ENCODE results near the gene ADAM33. TPM values are rescaled to one million over a fixed set of nuclear protein-coding genes. Genes with fewer than 3 reads are reported as not detected.

The ADAM33 gene
- not detected for total RNA-seq

- no peak for ATAC-seq
Measured at GRCh38 chr20:3681931-3682781, at the start of gene ADAM33. Gene ADAM33 (minus strand): TSS chr20:3682010. CDS start chr20:3682004, 6 bp downstream.

GRCh38 chr20:3730803-3731672 lies 49.2 kb upstream of the ADAM33 start:
- no peak for DNase-seq
- POLR2A ChIA-PET, result no interaction called here
- Mint-ChIP-seq H3K4me1 (no peaks in the 10 kb centered on the region), H3K27ac (no peak overlapping the region), H3K27me3 (peaks cover 40% of the 10 kb centered on the region), H3K36me3 (ENCODE audit: low read depth) (no peaks in the 10 kb centered on the region), H3K9me3 (ENCODE audit: low read depth) (no peaks in the 10 kb centered on the region), H3K4me3 (no peak overlapping the region)
- intact Hi-C loops (cut with DNase I, micrococcal nuclease), result no loop called here
- CTCF ChIA-PET, result interaction anchor here (0.6 kb wide), 1 partner anchor 20 kb away, joined by 4 read pairs; no protein-coding TSS in a partner anchor
- ATAC-seq, result no peak

More at GRCh38 chr20:3681931-3682781, at the start of gene ADAM33:
- POLR2A ChIA-PET, result no interaction called here
- CTCF ChIA-PET, result interaction anchor here (1.4 kb wide), 1 partner anchor 173 kb away, joined by 6 read pairs; no protein-coding TSS in a partner anchor
- H3K4me3 Mint-ChIP-seq, result no peak within 1 kb of the TSS
- intact Hi-C loops (cut with DNase I, micrococcal nuclease), result no loop called here
- H3K27ac Mint-ChIP-seq, result no peak within 1 kb of the TSS
- no peaks in the 10 kb centered on the region for H3K36me3 Mint-ChIP-seq (ENCODE audit: low read depth)
- no peaks in the 10 kb centered on the region for H3K9me3 Mint-ChIP-seq (ENCODE audit: low read depth)
- H3K27me3 Mint-ChIP-seq, result peaks cover 27% of the 10 kb centered on the region
- peaks cover 4% of the 10 kb centered on the region for H3K4me1 Mint-ChIP-seq
- no peak for DNase-seq

GRCh38 chr20:3729811-3730540 lies 48.2 kb upstream of the ADAM33 start:
- DNase-seq (no peak), ATAC-seq (no peak)
- no peaks in the 10 kb centered on the region for H3K4me1 Mint-ChIP-seq
- no peak overlapping the region for H3K4me3 Mint-ChIP-seq
- H3K9me3 Mint-ChIP-seq (ENCODE audit: low read depth), result no peaks in the 10 kb centered on the region
- no peak overlapping the region for H3K27ac Mint-ChIP-seq
- H3K36me3 Mint-ChIP-seq (ENCODE audit: low read depth), result no peaks in the 10 kb centered on the region
- CTCF ChIA-PET, result interaction anchor here (0.6 kb wide), 1 partner anchor 19 kb away, joined by 4 read pairs; no protein-coding TSS in a partner anchor
- POLR2A ChIA-PET, result no interaction called here
- intact Hi-C loops (cut with DNase I, micrococcal nuclease), result no loop called here
- H3K27me3 Mint-ChIP-seq, result peaks cover 40% of the 10 kb centered on the region

GRCh38 chr20:3729378-3729777 lies 47.6 kb upstream of the ADAM33 start:
- ATAC-seq (no peak), DNase-seq (no peak)
- Mint-ChIP-seq H3K27me3 (peaks cover 42% of the 10 kb centered on the region), H3K4me3 (no peak overlapping the region), H3K27ac (no peak overlapping the region), H3K9me3 (ENCODE audit: low read depth) (no peaks in the 10 kb centered on the region), H3K36me3 (ENCODE audit: low read depth) (no peaks in the 10 kb centered on the region), H3K4me1 (no peaks in the 10 kb centered on the region)
- POLR2A ChIA-PET, result no interaction called here
- CTCF ChIA-PET, result interaction anchor here (0.6 to 1.2 kb wide), 2 partner anchors 19 to 59 kb away, joined by 3 to 7 read pairs; no protein-coding TSS in a partner anchor
- intact Hi-C loops (cut with DNase I, micrococcal nuclease), result no loop called here

GRCh38 chr20:3728876-3729275 lies 47.1 kb upstream of the ADAM33 start:
- H3K27ac Mint-ChIP-seq, result no peak overlapping the region
- intact Hi-C loops (cut with DNase I, micrococcal nuclease), result no loop called here
- POLR2A ChIA-PET, result no interaction called here
- no peaks in the 10 kb centered on the region for H3K9me3 Mint-ChIP-seq (ENCODE audit: low read depth)
- CTCF ChIA-PET, result interaction anchor here (0.6 to 1.2 kb wide), 2 partner anchors 18 to 59 kb away, joined by 3 to 7 read pairs; no protein-coding TSS in a partner anchor
- no peak for ATAC-seq
- no peak overlapping the region for H3K4me3 Mint-ChIP-seq
- peaks cover 42% of the 10 kb centered on the region for H3K27me3 Mint-ChIP-seq
- H3K36me3 Mint-ChIP-seq (ENCODE audit: low read depth), result no peaks in the 10 kb centered on the region
- no peaks in the 10 kb centered on the region for H3K4me1 Mint-ChIP-seq
- no peak for DNase-seq

- ATAC-seq (no peak), DNase-seq (no peak)
- intact Hi-C loops (cut with DNase I, micrococcal nuclease), result no loop called here
- Mint-ChIP-seq H3K4me3 (no peak overlapping the region), H3K27ac (no peak overlapping the region), H3K27me3 (peaks cover 42% of the 10 kb centered on the region), H3K36me3 (ENCODE audit: low read depth) (no peaks in the 10 kb centered on the region), H3K4me1 (no peaks in the 10 kb centered on the region), H3K9me3 (ENCODE audit: low read depth) (no peaks in the 10 kb centered on the region)
- ChIA-PET POLR2A (no interaction called here), CTCF (interaction anchor here (1.0 to 1.2 kb wide), 2 partner anchors 18 to 51 kb away, joined by 3 to 7 read pairs; no protein-coding TSS in a partner anchor)
Measured at GRCh38 chr20:3728354-3728753, 46.5 kb upstream of the ADAM33 start.

GRCh38 chr20:3727401-3728021 lies 45.7 kb upstream of the ADAM33 start:
- intact Hi-C loops (cut with DNase I, micrococcal nuclease), result no loop called here
- Mint-ChIP-seq H3K36me3 (ENCODE audit: low read depth) (no peaks in the 10 kb centered on the region), H3K27me3 (peaks cover 38% of the 10 kb centered on the region), H3K27ac (no peak overlapping the region), H3K9me3 (ENCODE audit: low read depth) (no peaks in the 10 kb centered on the region), H3K4me3 (no peak overlapping the region), H3K4me1 (no peaks in the 10 kb centered on the region)
- ATAC-seq, result no peak
- POLR2A ChIA-PET, result no interaction called here
- CTCF ChIA-PET, result interaction anchor here (1.0 kb wide), 1 partner anchor 51 kb away, joined by 3 read pairs; no protein-coding TSS in a partner anchor
- no peak for DNase-seq

- Mint-ChIP-seq H3K4me3 (no peak overlapping the region), H3K36me3 (ENCODE audit: low read depth) (no peaks in the 10 kb centered on the region), H3K9me3 (ENCODE audit: low read depth) (no peaks in the 10 kb centered on the region), H3K27me3 (peaks cover 33% of the 10 kb centered on the region), H3K4me1 (no peaks in the 10 kb centered on the region), H3K27ac (no peak overlapping the region)
- no peak for DNase-seq
- no peak for ATAC-seq
- intact Hi-C loops (cut with DNase I, micrococcal nuclease), result no loop called here
- CTCF ChIA-PET, result interaction anchor here (1.3 kb wide), 1 partner anchor 13 kb away, joined by 5 read pairs; no protein-coding TSS in a partner anchor
- POLR2A ChIA-PET, result no interaction called here
Measured at GRCh38 chr20:3724356-3724755, 42.5 kb upstream of the ADAM33 start.

GRCh38 chr20:3723284-3723683 lies 41.5 kb upstream of the ADAM33 start:
- Mint-ChIP-seq H3K4me3 (no peak overlapping the region), H3K27ac (no peak overlapping the region), H3K27me3 (peaks cover 31% of the 10 kb centered on the region), H3K4me1 (no peaks in the 10 kb centered on the region), H3K36me3 (ENCODE audit: low read depth) (no peaks in the 10 kb centered on the region), H3K9me3 (ENCODE audit: low read depth) (no peaks in the 10 kb centered on the region)
- ChIA-PET POLR2A (no interaction called here), CTCF (interaction anchor here (1.3 kb wide), 1 partner anchor 12 kb away, joined by 5 read pairs; no protein-coding TSS in a partner anchor)
- intact Hi-C loops (cut with DNase I, micrococcal nuclease), result no loop called here
- no peak for DNase-seq
- no peak for ATAC-seq

- CTCF ChIA-PET, result interaction anchor here (0.9 to 1.2 kb wide), 2 partner anchors 11 to 54 kb away, joined by 3 to 5 read pairs; no protein-coding TSS in a partner anchor
- ATAC-seq, result no peak
- DNase-seq, result no peak
- intact Hi-C loops (cut with DNase I, micrococcal nuclease), result no loop called here
- POLR2A ChIA-PET, result no interaction called here
- H3K4me3 Mint-ChIP-seq, result no peak overlapping the region
- no peaks in the 10 kb centered on the region for H3K36me3 Mint-ChIP-seq (ENCODE audit: low read depth)
- H3K27ac Mint-ChIP-seq, result no peak overlapping the region
- no peaks in the 10 kb centered on the region for H3K9me3 Mint-ChIP-seq (ENCODE audit: low read depth)
- no peaks in the 10 kb centered on the region for H3K4me1 Mint-ChIP-seq
- peaks cover 18% of the 10 kb centered on the region for H3K27me3 Mint-ChIP-seq
Measured at GRCh38 chr20:3721912-3722311, 40.1 kb upstream of the ADAM33 start.

Measured in activated CD4-positive, alpha-beta T cell treated with anti-CD3 and anti-CD28 coated beads for 36 hours (primary cell).